ENCODE data around the gene CD274.
A peak's percentile ranks its signal among the peaks of the same experiment; 100 is the strongest.
"Not testable (repeated sequence)": the region's sequence is repeated elsewhere in the genome, so short reads cannot be mapped to it uniquely, and the experiment has no call there.

The CD274 gene

DNA sequence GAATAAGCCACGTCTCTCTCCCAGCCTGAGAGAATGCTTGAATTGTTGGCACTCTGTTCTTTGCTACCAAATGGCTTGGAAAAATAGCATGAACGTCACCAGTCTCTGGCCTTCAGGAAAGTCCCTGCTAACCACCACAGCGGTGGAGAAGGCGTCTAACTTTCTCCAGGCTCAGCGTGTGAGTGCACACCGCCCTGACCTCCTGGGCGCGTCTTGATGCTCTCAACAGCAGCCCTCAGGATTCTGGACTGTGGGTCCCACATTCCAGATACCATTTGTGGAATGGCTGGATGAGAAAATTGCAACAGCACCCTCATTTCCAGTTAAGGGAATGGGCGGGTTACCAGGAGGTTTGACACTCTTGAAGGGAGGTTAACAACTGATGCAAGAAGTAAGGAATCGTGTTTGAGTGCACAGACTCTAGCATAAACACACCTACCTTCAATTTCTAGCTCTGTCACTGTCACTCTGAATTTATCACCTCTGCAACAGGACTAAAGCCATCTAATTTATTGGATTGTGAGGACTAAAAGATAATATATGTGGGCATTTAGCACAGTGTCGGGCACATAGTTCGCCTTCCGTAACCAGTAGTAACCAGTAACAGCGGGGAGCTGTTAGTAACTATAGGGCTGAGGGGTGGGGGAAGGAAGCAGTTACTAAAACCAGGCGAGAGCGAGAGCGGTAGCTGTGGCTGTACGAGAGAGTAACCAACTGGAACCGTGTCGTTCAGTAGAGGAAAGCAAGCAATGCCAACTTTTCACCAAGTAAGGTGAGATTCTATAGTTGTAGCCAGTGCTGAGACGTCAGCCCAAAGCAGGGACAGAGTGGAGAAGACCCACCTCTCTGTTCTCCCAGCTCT lies 11.8 kb upstream of the CD274 start:
- DNase-seq = no peak

DNA sequence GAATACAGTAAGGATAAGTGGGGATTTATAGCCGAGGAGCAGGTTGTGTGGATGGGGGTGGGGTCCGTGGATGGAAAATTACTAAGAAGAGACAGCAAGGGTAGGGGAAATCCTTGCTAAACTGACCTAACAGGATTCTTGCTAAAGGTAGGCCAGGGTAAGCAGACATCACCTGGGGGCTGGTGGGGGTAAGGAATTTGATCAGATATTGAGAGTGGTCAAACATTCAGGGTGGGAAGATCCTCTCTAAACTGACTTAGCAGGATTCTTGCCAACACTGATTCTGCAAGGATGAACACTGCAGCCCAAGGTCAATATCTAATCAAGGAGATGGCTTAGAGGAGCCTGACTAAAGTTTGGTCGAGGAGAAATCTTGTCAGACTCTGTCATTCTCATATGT lies 9.9 kb upstream of the CD274 start:
- DNase-seq = no peak

DNA sequence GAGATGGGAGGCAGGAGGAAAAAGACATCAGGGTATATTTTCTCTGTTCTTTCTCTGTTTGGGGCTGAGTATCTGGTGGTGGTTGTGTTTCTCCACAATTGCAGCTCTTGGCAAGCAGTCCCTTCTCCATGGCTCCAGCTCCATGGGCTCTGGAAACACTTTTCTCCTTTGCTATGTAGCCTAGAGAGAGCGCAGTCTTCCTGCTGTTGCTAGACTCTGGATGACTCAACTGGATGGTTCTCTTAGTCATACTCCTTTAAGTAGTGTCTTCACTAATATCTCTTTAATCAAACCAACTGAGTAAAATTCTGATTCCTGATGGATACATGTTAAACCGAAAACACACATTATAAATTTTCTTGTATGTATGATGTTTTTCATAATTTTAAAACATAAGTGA lies 9.3 kb upstream of the CD274 start:
- DNase-seq = no peak

DNA sequence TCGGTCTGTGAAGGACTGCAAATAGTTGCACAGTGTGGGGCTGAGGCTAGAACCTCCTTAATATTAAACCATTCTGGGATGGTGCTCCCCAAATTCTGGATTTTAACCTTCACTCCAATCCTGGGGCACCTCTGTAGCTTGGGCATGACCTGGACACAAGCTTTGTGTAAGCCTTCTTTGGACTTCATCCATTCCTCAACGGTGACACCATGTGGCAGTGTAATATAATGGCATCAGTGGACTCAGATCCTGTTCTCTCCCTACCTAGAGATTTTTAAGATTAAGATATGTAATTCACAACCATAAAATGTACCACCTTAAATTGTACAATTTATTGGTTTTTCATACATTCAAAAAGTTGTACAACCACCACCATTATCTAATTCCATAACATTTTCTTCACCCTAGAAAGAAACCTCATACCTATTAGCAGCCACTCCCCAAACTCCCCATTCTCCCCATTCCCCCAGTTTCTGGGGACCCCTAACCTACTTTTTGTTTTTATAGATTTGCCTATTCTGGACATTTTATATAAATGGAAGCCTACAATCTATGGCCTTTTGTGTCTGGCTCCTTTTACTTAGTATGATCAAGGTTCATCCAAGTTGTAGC lies 7.8 kb upstream of the CD274 start:
- peak; percentile 22 for DNase-seq

DNA sequence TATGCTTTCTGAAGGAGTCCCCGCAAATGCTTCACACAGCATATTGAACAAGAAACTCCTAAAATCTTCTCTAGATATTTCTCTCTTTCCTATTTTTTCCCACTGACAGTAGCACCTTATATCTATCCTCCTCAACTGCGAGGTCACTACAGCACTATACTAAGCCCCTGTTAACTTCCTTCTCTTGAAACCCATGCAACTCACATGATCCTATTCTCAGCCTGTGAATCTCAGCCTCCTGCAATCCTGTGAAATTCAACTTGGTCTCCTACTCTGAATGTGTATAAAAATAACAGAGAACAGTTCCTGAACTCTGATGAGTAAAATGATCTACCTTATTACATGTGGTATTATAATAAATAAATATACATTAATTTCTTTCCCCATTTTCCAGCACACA lies 6.5 kb upstream of the CD274 start:
- no peak for DNase-seq

DNA sequence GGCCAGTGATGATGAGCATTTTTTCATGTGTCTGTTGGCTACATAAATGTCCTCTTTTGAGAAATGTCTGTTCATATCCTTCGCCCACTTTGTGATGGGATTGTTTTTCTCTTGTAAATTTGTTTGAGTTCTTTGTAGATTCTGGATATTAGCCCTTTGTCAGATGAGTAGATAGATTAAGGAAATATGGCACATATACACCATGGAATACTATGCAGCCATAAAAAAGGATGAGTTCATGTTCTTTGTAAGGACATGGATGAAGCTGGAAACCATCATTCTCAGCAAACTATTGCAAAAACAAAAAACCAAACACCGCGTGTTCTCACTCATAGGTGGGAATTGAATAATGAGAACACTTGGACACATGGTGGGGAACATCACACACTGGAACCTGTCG lies 5.2 kb upstream of the CD274 start:
- DNase-seq = not testable (repeated sequence)

DNA sequence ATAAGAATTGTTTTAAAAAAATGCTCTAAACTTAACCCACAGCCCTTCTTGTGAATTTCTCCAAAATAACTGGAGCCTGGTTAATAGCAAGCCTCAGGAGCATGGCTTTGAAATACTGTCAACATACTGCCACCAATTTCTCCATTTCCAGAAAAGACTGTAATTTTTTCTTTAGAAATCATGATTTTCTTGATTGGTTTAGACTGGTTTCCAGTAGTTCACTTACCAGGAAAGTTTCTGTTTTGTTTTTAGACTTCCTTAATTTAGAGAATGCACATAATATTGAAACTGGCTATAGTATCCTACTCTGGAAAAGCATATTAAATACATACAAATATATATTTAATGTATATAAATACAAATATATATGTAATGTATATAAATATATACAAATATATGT lies 4.5 kb upstream of the CD274 start:
- no peak for DNase-seq

DNA sequence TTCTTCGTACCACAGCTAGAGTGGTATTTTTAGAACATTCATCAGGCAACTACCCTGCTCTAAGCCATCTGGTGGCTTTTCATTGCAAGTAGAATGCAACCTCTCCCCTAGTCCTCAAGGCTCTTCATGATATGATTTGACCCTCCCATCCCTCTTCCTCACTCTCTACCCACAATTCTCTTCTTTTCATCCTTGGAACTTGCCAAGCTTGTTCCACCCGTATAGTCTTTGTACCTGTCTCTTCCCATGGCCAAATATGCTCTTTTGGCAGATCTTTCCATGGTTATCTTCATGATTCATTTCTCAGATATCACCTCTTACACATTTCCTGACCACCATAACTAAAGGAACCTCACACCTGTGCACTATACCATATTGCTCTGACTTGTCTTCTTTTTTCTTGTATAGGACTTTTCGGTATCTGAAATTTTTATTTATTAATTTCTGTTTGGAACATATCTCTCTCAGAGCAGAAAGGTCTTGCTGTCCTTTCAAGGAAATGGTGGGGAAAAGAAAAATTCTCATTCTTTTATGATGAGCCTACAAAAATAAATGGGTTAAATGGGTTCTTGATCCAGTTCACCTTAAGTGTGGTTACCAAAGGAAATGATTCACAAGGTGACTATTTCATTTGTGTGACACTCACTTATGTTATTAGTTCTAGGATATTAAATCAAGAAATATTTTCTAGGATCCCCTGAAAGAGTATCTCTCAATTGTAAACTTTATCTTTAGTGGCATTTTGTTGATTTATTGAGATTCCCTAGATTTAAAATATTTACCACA lies 3.7 kb upstream of the CD274 start:
- DNase-seq = peak; percentile 14

DNA sequence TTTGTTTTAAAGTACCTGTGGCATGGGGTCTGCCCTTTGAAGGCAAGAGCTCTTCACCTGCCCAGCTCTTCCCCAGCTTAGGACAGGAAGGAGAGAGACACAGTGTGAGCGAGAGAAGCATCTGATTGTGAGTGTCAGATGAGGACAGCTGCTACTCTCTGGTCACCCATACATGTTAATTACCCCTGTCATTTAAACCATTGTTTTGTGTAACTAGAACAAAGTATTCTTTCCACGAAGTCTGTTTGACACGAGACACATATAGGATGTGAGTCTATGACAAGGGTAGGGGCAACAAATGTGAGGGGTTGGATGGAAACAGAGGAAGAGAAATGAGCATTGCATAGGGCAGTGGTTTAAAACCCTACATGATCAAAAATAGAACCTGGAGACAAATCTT lies 3.0 kb upstream of the CD274 start:
- no peak for DNase-seq

DNA sequence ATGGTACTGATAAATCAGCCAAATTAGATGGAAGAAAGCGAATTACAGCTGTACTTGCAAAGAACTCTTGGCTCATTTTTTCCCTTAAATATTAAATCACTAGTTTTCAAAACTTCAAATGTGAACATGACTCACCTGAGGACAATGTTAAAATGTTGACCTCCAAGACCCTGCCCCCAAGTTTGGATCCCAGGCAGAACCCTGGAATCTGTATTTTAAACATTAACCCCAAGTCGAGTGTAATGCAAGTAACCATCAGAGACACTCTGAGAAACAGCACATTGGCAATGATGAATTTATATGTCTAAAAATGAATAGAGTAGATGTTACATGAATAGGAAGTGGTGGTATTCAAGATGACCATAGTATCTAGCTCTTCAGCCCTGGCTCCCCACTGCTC lies 2.3 kb upstream of the CD274 start:
- no peak for DNase-seq

DNA sequence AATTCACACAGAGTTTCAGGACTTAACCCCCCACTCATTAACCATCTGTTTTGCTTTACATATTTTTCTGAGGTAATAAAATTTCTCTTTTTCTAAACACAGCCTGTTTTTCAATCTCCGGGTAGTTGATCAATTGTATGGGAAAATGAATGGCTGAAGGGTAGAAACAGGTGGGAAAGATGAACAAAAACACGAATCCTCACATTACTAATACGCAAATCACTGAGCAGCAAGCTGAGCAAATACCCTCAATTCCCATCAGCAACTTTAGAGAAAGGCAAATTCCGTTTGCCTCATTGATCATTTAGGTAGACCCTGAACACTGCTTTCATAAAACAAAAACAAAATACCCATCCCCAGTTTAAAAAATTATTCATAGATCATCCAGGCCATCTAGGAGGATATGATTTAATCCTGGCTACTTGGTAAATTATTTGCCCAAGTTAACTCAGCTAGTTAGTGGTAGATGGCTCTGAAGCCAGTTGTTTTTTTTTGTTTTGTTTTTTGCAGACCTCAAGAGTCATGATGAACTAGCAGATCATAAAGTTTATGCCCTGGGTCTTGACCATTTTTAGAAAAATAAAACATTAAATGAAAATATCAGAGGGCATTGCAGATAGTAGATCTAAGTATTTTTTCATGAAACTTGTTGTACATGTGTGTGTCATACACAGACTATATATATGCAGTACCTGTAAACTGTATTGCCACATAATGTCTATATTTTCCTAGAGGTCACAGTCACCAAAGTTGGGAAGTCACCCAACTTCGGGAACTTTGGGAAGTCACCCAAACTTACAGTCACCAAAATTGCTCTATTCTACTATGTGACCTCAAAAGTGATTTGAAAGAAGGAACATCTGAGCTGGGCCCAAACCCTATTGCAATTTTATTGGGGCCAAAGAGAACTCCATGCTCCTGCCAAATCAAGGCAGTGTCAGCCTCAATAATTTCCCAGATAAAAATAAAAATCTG lies 1.6 kb upstream of the CD274 start:
- DNase-seq = no peak

DNA sequence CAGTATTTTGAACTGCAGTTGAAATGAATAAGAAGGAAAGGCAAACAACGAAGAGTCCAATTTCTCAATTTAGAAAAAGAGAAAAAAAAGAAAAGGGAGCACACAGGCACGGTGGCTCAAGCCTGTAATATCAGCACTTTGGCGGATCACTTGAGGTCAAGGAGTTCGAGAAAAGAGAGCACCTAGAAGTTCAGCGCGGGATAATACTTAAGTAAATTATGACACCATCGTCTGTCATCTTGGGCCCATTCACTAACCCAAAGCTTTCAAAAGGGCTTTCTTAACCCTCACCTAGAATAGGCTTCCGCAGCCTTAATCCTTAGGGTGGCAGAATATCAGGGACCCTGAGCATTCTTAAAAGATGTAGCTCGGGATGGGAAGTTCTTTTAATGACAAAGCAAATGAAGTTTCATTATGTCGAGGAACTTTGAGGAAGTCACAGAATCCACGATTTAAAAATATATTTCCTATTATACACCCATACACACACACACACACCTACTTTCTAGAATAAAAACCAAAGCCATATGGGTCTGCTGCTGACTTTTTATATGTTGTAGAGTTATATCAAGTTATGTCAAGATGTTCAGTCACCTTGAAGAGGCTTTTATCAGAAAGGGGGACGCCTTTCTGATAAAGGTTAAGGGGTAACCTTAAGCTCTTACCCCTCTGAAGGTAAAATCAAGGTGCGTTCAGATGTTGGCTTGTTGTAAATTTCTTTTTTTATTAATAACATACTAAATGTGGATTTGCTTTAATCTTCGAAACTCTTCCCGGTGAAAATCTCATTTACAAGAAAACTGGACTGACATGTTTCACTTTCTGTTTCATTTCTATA lies 602 bp upstream of the CD274 start:
- DNase-seq = no peak

DNA sequence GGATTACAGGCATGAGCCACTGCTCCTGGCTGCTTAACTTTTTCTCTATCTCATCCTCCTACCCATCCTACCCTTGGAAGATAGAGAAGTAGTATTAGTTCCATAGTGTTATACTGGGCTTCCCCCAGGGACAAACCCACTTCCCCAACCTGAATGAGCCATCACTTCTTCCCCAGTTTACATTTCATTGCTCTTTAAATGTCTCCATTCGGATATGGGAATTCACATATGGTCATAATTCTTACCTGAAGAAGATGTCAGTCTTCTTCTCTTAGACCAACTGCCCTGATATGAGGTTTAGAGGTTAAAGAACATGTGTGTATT lies 1.9 kb downstream of the CD274 start:
- no peak for DNase-seq

DNA sequence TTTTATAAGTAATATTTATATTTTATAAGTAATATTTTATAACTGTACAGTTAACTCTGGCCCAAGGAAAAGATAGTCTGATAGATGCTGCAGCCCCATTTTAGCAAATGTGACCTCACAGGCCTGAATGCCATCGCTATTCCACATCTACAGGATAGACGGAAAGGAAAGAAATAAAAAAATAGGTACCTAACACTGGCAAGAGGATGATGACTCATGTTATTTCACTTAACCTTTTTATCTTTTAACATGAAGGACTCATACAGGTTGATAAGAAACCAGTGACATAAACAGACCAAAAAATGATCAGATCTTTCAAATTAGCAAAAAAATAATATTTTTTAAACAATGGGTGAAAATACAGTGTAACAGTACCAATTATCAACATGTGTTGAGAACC lies 2.7 kb downstream of the CD274 start:
- DNase-seq = no peak

DNA sequence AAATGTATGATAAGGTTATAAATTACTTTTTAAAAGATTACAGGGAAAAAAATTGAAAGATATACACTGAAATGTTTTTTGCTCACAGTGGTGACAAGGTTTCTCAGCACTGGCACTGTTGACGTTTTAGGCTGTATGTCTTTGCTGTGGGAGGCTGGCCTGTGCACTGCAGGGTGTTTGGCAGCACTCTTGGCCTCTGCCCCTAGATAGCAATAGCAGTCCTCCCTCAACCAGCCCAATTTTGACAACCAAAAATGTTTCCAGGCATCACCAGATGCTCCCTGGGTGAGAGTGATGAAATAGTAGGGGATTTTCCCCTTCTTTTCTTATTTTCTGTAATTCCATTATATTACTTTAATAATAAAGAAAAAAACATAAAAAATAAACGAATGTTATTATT lies 3.3 kb downstream of the CD274 start:
- DNase-seq = no peak

DNA sequence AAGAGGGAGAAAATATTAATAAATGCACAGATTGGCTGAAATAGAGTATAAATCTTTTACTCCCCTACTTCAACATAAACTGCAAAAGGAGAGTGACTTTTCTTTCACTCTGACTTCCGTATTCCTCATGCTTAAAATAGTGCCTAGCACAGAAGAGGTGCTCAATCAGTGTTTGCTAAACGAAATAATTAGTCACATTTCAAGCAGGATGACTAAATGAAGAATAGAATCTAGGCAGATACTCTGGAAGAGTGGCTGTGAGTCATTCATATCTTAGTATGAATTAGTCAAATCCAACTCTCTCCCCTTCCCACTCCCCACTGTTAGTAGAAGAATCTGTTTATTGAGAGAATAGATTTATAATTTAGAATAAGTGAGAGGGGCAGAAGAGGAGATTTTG lies 4.8 kb downstream of the CD274 start:
- DNase-seq = no peak

DNA sequence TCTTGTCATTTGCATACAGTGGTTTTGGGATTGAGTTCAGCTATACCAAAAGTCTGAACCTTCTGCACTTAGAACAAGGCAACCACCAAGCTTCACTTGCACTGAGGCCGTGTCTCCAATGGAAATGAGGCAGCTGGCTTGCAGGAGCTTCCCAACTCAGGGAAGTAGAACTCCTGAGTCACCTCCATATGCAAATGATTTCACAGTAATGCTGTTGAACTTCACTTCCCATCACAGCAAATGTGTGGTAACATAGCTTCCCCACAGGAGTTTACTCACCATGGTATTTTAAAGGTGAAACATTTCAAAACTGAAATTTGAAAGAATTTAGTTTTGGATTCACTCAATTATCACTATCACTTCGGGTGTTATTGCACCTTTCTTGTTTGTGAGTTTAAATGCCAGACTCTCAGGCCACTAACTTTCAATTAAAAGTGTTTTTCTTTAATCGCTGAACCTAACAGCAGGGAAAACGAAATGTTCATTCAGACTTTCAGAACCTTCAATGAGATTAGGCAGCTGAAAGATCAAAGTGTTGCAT lies 9.0 kb downstream of the CD274 start:
- DNase-seq = no peak

DNA sequence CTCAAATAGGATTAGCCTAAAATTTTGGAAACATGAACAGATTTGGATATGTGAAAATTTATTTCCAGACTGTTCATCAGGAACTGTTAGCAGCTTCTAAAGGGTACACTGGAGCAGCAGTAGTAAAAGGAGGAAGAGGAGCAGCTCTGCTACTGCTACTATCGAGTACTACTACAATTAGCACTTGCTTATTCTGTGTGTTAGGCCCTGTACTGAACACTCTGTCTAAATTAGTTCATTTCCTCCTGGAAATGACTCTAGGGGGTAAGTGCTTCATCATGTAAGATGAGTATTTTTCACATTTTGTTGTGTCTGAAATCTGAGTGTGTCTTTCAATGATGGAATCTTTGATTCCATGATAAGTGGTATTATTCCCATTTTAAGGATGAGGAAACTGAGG lies 9.8 kb downstream of the CD274 start:
- DNase-seq = no peak

DNA sequence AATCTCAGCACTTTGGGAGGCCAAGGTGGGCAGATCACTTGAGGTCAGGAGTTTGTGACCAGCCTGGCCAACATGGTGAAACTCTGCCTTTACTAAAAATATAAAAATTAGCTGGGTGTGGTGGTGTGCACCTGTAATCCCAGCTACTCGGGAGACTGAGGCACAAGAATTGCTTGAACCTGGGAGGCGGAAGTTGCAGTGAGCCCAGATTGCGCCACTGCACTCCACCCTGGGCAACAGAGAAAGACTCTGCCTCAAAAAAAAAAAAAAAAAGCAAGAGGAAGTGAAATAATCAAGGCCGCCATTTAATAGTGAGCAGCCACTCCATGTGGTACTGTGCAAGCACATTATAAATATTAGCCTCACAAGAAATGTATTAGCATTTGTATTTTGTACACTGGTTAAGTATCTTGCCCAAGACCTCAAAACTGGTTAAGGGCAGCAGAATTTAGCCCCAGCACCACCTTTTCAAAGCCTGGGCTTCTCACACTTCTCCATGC lies 14.5 kb downstream of the CD274 start:
- DNase-seq = not testable (repeated sequence)

DNA sequence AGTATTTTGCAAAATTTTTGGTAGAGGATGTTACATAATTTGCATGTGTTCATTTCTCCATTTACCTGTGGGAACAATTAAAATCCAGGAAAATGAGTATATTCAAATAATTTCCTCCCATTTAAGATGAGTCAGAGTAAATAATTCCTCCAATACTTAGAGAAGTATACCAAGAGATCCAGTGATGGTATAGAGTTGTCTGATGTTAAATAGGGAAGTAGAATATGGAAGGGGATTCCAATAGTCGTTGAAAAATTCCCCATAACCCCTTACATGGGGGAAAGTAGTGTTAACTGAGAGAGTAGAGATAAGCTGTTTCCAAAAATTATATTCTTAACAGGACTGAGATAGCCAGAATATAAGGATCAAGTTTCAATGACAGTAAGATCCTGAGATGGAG lies 15.7 kb downstream of the CD274 start:
- DNase-seq = no peak

DNA sequence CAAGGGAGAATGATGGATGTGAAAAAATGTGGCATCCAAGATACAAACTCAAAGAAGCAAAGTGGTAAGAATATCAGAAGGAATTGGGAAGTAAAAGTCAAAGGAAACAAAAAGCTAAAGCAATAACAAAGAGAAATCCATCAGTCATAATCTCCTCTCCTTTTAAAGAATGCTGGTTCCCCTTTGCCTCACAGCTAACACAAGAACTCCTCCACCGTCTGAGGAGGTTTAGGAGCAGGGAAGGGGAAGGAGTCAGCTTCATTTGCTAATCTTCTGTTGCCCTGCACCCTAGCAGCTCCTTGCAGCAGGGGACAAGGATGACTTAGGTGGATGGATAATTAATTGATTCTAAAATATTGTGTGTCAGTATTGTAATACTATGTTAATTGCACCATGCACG lies 16.4 kb downstream of the CD274 start:
- no peak for DNase-seq

DNA sequence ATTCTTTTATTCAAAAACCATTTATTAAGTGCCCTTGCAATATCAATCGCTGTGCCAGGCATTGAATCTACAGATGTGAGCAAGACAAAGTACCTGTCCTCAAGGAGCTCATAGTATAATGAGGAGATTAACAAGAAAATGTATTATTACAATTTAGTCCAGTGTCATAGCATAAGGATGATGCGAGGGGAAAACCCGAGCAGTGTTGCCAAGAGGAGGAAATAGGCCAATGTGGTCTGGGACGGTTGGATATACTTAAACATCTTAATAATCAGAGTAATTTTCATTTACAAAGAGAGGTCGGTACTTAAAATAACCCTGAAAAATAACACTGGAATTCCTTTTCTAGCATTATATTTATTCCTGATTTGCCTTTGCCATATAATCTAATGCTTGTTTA lies 18.5 kb downstream of the CD274 start:
- DNase-seq = no peak
